ENCODE measurements around the gene STK24. TPM values are rescaled to one million over a fixed set of nuclear protein-coding genes. Genes with fewer than 3 reads are reported as not detected.
A peak's percentile ranks its signal among the peaks of the same experiment; 100 is the strongest.

The STK24 gene
- total and polyA plus RNA-seq, 10 of the 15 experiments (the other 5 are each of a cell fraction or from before 2014, with no cell fraction given) = 7.5 to 115 (median 52.9) TPM

- TF ChIP-seq PRDM15 (CRISPR knock-in tag; IDR thresholded peaks at IDR 0.05) (no peak), E2F8 (IDR thresholded peaks at IDR 0.05; ENCODE audit: low read depth, partially characterized antibody) (no peak), PKNOX1 (IDR thresholded peaks at IDR 0.05) (no peak), SRF (IDR thresholded peaks at IDR 0.05; ENCODE audit: low read depth in 2 of 2, low read length in 2 of 2) (0 out of 4 replicates have a peak, but pooled peaks of 1 of the 2 experiments have one; percentile 45), EED (IDR thresholded peaks at IDR 0.05; ENCODE audit: low read depth) (no peak), ZBTB40 (IDR thresholded peaks at IDR 0.05; ENCODE audit: borderline replicate concordance) (no peak), IRF3 (IDR thresholded peaks at IDR 0.05) (no peak), NFYA (IDR thresholded peaks at IDR 0.05; ENCODE audit: borderline replicate concordance, low read depth, low read length) (no peak), TARDBP (IDR thresholded peaks at IDR 0.05; ENCODE audit: borderline replicate concordance) (no peak), MTA2 (IDR thresholded peaks at IDR 0.05; ENCODE audit: low read depth) (no peak), NR2F1 (conservative IDR thresholded peaks at IDR 0.05) (no peak), TCF7 (IDR thresholded peaks at IDR 0.05; ENCODE audit: borderline replicate concordance) (no peak), STAT3 (IDR thresholded peaks at IDR 0.05; ENCODE audit: low read depth, low read length) (no peak)
These were observed 131.3 kb downstream of the STK24 start (continued) for GRCh38 chr13:98445340-98446233.
